Sigmoid colon (tissue), 7 donors: ENCODE data around the gene YWHAE. TPM values are rescaled to one million over a fixed set of nuclear protein-coding genes. Genes with fewer than 3 reads are reported as not detected.

Experiments
- DNase-seq: peaks from one replicate; pipeline ENCODE4 v3.0.0-alpha.2; 2019
- H3K27ac ChIP-seq, 4 donors: fragments of 200-600 bp; sonication (generic); one replicate each; pipeline ENCODE4 v1.5.1; 2016 to 2019; ENCODE audit warnings: mild to moderate bottlenecking in 1 of 4
- H3K27me3 ChIP-seq, 3 donors: fragments of 200-600 bp; sonication (generic); one replicate each; pipeline ENCODE4 v1.5.1; 2019; ENCODE audit warnings: mild to moderate bottlenecking in 1 of 3
- H3K36me3 ChIP-seq, 4 donors: fragments of 200-600 bp; sonication (generic); one replicate each; pipeline ENCODE4 v1.5.1; 2016 to 2019
- H3K4me1 ChIP-seq, 4 donors: fragments of 200-600 bp; sonication (generic); one replicate each; pipeline ENCODE4 v1.5.1; 2017 to 2019
- H3K4me3 ChIP-seq, 4 donors: fragments of 200-600 bp; sonication (generic); one replicate each; pipeline ENCODE4 v1.5.1; 2017 to 2019; ENCODE audit warnings: mild to moderate bottlenecking in 2 of 4, moderate library complexity in 1 of 4
- H3K9me3 ChIP-seq, 4 donors: fragments of 200-600 bp in 3 of 4; sonication (generic) in 3 of 4; one replicate each; pipeline versions ENCODE4 v1.5.1 to v1.6.1; 2013 to 2019
- EP300 ChIP-seq, 4 donors: sonication (generic); formaldehyde crosslinking; IDR thresholded peaks; one replicate each; pipeline ENCODE4 v1.6.1; 2017; ENCODE audit warnings: antibody characterized with exemption in 4 of 4
- POLR2A ChIP-seq, 2 donors: fragments of 450-650 bp; IDR thresholded peaks; one replicate each; pipeline ENCODE4 v1.6.1; 2016; ENCODE audit warnings: antibody characterized with exemption in 2 of 2, mild to moderate bottlenecking in 2 of 2, moderate library complexity in 2 of 2
- POLR2AphosphoS5 ChIP-seq, 4 donors: sonication (generic); formaldehyde crosslinking; IDR thresholded peaks; one replicate each; pipeline ENCODE4 v1.6.1; 2017; ENCODE audit warnings: antibody characterized with exemption in 4 of 4
- whole genome bisulfite sequencing, 2 donors: extraction: QIAGEN DNeasy Blood & Tissue Kit; methylation state at CpG; one replicate each; pipeline ENCODE4 v1.1.7; 2013; 5-methylcytosine and 5-hydroxymethylcytosine counted together
- intact Hi-C: fragments of 100-400 bp; cut with DNase I; formaldehyde crosslinking; loops from one replicate; pipeline ENCODE4 v1.15.1; 2023
- polyA plus RNA-seq, 3 donors: library from polyadenylated mRNA; stranded (reverse); fragments of 200-250 nt; gene quantifications; one replicate each; pipeline ENCODE4 v1.2.3, GENCODE V29; 2013
- total RNA-seq, 4 donors: library from RNA; depleted of rRNA; stranded (reverse); fragments of >200 nt; gene quantifications; one replicate each; pipeline ENCODE4 v1.1.0, GENCODE V29; 2016
- TF ChIP-seq, protein P1 (sequence below), 4 experiments: fragments of 450-650 bp in 3 of 4; fragments of 200-600 bp in 1 of 4; IDR thresholded peaks; one replicate each; pipeline ENCODE4 v1.5.1; 2016 to 2019; ENCODE audit warnings: antibody characterized with exemption in 4 of 4, mild to moderate bottlenecking in 3 of 4, moderate library complexity in 2 of 4
- donor health status: healthy with polysubstance abuse.
- donor health status: Bipolar disorder and iron deficiency.
- donor health status: healthy.

The YWHAE gene
- total and polyA plus RNA-seq, 7 donors: 312 to 507 (median 378) TPM

DNA sequence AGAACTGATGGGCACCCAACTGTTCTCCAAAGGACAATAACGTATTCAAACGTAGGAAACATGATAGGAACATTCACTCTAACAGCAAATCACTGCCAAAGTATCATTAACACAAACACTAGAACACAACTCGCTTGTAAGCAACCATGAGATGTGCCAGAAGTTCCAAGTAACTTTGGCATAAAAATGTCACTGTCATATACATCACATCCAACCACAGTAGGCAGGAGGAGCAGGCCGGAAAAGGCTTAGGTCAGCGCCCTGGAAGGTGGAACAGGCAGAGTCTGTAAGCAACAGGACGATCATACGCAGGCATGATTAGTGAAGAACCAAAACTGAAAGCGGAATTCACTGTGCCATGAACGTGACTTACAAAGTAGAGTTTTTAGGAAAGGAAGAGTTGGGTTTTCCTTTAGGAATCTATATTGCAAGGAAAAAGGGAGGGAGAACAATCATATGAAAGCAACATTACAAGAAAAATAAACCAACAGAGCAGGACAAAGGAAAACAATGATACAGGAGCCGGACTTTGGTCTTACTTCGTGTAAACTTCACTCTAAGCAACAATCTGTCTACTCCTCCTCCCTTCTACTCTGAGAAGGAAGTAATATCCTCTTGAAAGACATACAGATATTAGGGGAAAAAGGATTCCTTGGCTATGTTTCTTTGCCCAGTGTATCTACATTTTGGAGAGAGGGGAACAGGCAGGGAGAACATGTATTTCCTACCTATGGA lies 52.3 kb downstream of the YWHAE start:
- no peaks in the 10 kb centered on the region for H3K27me3 ChIP-seq
- WGBS, 2 donors: 10 to 51% methylated on average over 11 of the region's 11 CpGs
- TF ChIP-seq POLR2AphosphoS5 (IDR thresholded peaks at IDR 0.05): peak; percentile 10 to 50 (median 45)
- TF ChIP-seq POLR2A (IDR thresholded peaks at IDR 0.05): no peak
- TF ChIP-seq, protein P1, sequence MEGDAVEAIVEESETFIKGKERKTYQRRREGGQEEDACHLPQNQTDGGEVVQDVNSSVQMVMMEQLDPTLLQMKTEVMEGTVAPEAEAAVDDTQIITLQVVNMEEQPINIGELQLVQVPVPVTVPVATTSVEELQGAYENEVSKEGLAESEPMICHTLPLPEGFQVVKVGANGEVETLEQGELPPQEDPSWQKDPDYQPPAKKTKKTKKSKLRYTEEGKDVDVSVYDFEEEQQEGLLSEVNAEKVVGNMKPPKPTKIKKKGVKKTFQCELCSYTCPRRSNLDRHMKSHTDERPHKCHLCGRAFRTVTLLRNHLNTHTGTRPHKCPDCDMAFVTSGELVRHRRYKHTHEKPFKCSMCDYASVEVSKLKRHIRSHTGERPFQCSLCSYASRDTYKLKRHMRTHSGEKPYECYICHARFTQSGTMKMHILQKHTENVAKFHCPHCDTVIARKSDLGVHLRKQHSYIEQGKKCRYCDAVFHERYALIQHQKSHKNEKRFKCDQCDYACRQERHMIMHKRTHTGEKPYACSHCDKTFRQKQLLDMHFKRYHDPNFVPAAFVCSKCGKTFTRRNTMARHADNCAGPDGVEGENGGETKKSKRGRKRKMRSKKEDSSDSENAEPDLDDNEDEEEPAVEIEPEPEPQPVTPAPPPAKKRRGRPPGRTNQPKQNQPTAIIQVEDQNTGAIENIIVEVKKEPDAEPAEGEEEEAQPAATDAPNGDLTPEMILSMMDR (IDR thresholded peaks at IDR 0.05): no peak
- TF ChIP-seq EP300 (IDR thresholded peaks at IDR 0.05): no peak
- peak overlapping the region in 3 of 4 donors; percentile 7 to 30 (median 16) for H3K4me3 ChIP-seq
- H3K27ac ChIP-seq: peak overlapping the region; percentile 64 to 76 (median 72)
- H3K9me3 ChIP-seq: no peaks in the 10 kb centered on the region
- peaks cover 0 to 45% (median 38%) of the 10 kb centered on the region in 4 donors for H3K4me1 ChIP-seq
- peak; percentile 75 for DNase-seq
- intact Hi-C loops: no loop called here
- peaks cover 0 to 56% (median 21%) of the 10 kb centered on the region in 4 donors for H3K36me3 ChIP-seq

DNA sequence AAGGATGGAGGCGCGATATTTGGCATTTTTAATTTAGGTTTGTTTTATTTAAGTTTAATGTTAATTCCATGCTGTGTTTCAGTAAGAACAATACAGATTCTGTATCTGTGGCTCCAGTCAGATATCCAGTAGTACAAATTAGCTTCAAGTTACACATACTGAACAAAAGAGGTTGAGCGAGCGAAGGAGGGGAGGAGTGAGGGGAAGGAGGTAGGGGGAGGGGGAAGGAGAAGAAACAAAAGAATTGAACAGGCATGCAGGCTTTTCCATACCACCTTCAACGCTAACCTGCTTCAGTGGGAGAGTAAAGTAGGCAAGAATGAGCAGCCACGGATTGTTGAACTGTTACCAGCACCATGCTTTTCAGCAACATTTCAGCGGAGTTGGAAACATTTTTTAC lies 55.5 kb downstream of the YWHAE start:
- H3K27me3 ChIP-seq: no peaks in the 10 kb centered on the region
- 94 to 97% methylated on average over 7 of the region's 7 CpGs for WGBS, 2 donors
- no peak for TF ChIP-seq POLR2AphosphoS5 (IDR thresholded peaks at IDR 0.05)
- no peak for TF ChIP-seq EP300 (IDR thresholded peaks at IDR 0.05)
- TF ChIP-seq POLR2A (IDR thresholded peaks at IDR 0.05): no peak
- peaks cover 0 to 40% (median 33%) of the 10 kb centered on the region in 4 donors for H3K4me1 ChIP-seq
- no peaks in the 10 kb centered on the region for H3K9me3 ChIP-seq
- intact Hi-C loops: no loop called here
- H3K27ac ChIP-seq: no peak overlapping the region
- no peak overlapping the region for H3K4me3 ChIP-seq
- no peak for DNase-seq
- H3K36me3 ChIP-seq: peaks cover 0 to 26% (median 14%) of the 10 kb centered on the region in 4 donors

DNA sequence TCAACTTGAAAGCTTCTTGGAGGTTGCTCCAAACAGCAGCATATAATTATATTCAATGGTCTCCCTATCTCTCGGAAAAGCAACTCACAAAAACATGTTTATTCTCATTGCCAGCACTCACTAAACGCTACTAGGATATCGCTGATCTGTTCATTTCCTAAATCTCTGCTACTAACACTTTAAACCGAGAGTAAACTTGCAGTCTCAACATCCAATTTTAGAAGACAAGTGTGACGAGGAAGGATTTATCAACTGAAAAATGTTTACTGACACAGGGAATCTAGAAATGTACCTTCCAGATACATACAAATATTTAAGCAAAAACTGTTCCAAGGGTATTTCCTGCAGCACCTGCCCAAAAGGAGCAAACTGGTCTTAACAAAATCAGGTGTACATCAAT lies 56.5 kb downstream of the YWHAE start:
- no peak for DNase-seq
- TF ChIP-seq POLR2AphosphoS5 (IDR thresholded peaks at IDR 0.05) (no peak), POLR2A (IDR thresholded peaks at IDR 0.05) (no peak), EP300 (IDR thresholded peaks at IDR 0.05) (no peak)
- TF ChIP-seq, protein P1 (IDR thresholded peaks at IDR 0.05): no peak
- peaks cover 0 to 38% (median 33%) of the 10 kb centered on the region in 4 donors for H3K4me1 ChIP-seq
- H3K9me3 ChIP-seq: no peaks in the 10 kb centered on the region
- no peaks in the 10 kb centered on the region for H3K27me3 ChIP-seq
- H3K4me3 ChIP-seq: no peak overlapping the region
- intact Hi-C loops: no loop called here
- H3K36me3 ChIP-seq: peaks cover 0 to 26% (median 11%) of the 10 kb centered on the region in 4 donors
- WGBS, 2 donors: 92 to 93% methylated on average over 5 of the region's 5 CpGs
- no peak overlapping the region for H3K27ac ChIP-seq

DNA sequence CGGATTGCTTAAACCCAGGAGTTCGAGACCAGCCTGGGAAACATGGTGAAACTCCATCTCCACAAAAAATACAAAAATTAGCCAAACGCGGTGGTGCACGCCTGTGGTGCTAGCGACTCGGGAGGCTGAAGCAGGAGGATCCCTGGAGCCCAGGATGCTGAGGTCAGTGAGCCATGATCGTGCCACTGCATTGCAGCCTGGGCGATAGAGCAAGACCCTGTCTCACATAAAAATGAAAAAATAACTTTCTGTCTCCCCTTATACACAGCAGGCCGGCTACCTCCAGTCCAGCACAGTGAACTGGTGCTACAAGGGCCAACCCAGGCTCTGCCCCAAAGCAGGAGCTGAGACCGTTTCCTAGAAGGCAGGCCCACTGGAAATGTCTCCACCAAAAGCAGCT lies 59.7 kb downstream of the YWHAE start:
- H3K9me3 ChIP-seq: no peaks in the 10 kb centered on the region
- intact Hi-C loops: no loop called here
- WGBS, 2 donors: 93% methylated on average over 11 of the region's 11 CpGs
- H3K4me3 ChIP-seq: no peak overlapping the region
- DNase-seq: no peak
- no peak overlapping the region for H3K27ac ChIP-seq
- H3K4me1 ChIP-seq: peaks cover 0 to 12% (median 4%) of the 10 kb centered on the region in 4 donors
- no peaks in the 10 kb centered on the region for H3K27me3 ChIP-seq
- H3K36me3 ChIP-seq: peaks cover 0 to 26% (median 11%) of the 10 kb centered on the region in 4 donors
- TF ChIP-seq POLR2AphosphoS5 (IDR thresholded peaks at IDR 0.05): peak in 1 of 4 donors; percentile 16
- TF ChIP-seq, protein P1 (IDR thresholded peaks at IDR 0.05): no peak

DNA sequence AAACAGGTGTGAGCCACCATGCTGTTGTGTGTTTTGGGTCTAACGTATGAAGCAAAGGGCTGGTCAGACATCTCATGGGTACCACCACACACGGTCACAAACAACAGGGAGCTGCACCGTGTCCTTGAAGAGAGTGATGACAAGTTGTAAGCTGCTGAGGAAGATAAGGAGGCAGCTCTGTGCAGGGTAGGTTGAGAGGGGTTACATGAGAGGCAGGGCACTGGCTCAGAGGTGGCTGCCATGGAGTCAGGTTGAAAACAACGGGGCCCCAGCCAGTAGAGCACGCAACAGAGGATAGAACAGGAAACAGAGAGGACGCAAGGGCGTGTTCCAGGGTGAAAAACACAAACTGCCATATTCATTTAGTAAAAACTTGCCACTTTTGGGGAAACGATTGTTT lies 68.3 kb downstream of the YWHAE start:
- no peak for DNase-seq
- Histone ChIP-seq H3K27me3 (no peaks in the 10 kb centered on the region), H3K9me3 (no peaks in the 10 kb centered on the region), H3K27ac (no peak overlapping the region), H3K4me1 (peaks cover 0 to 6% (median 2%) of the 10 kb centered on the region in 4 donors), H3K4me3 (no peak overlapping the region), H3K36me3 (no peaks in the 10 kb centered on the region)
- intact Hi-C loops: loop anchor here (1.0 kb wide), 1 partner anchor 73 kb away; no protein-coding TSS in a partner anchor
- TF ChIP-seq POLR2A (IDR thresholded peaks at IDR 0.05) (no peak), POLR2AphosphoS5 (IDR thresholded peaks at IDR 0.05) (no peak), EP300 (IDR thresholded peaks at IDR 0.05) (no peak)
- TF ChIP-seq, protein P1 (IDR thresholded peaks at IDR 0.05): no peak
- 58 to 64% methylated on average over 8 of the region's 8 CpGs for WGBS, 2 donors
